Umbilical cord (tissue), 2 donors: ENCODE data around the gene C1orf56. TPM values are rescaled to one million over a fixed set of nuclear protein-coding genes. Genes with fewer than 3 reads are reported as not detected.

Experiments
- DNase-seq: peaks from one replicate; pipeline ENCODE4 v3.0.0-alpha.2; 2015; ENCODE audit warnings: low spot score
- total RNA-seq: library from RNA; depleted of rRNA; stranded (reverse); fragments of >200 nt; gene quantifications from one replicate; pipeline ENCODE4 v1.2.3, GENCODE V29; 2014; ENCODE audit warnings: low replicate concordance; ENCODE audit not compliant: insufficient read depth

C1orf56 gene
- total RNA-seq = 2.4 TPM

- DNase-seq = peak; percentile 83
These were observed at the start of gene C1orf56 for GRCh38 chr1:151047591-151047924. Gene C1orf56, plus strand, starts transcription at chr1:151047751. Its CDS starts 97 bp downstream, at chr1:151047848.

- DNase-seq = no peak
These were observed 49.6 kb upstream of the C1orf56 start for GRCh38 chr1:150997949-150998348.

GRCh38 chr1:150999051-150999674 lies 48.4 kb upstream of the C1orf56 start:
- DNase-seq = no peak

GRCh38 chr1:150999926-151000325 lies 47.6 kb upstream of the C1orf56 start:
- no peak for DNase-seq

GRCh38 chr1:151000408-151000807 lies 47.1 kb upstream of the C1orf56 start:
- DNase-seq = no peak

GRCh38 chr1:151001602-151002001 lies 45.9 kb upstream of the C1orf56 start:
- DNase-seq = no peak

GRCh38 chr1:151002051-151002450 lies 45.5 kb upstream of the C1orf56 start:
- no peak for DNase-seq

- no peak for DNase-seq
These were observed 44.9 kb upstream of the C1orf56 start for GRCh38 chr1:151002611-151003010.

GRCh38 chr1:151003180-151003579 lies 44.4 kb upstream of the C1orf56 start:
- no peak for DNase-seq

- no peak for DNase-seq
These were observed 41.7 kb upstream of the C1orf56 start for GRCh38 chr1:151005729-151006319.

GRCh38 chr1:151006327-151007052 lies 41.1 kb upstream of the C1orf56 start, which contains the start of gene MINDY1:
Gene MINDY1, minus strand, starts transcription at chr1:151006902. Its CDS starts 4,285 bp downstream, at chr1:151002617.
- peak; percentile 93 for DNase-seq

- DNase-seq = no peak
These were observed 39.7 kb upstream of the C1orf56 start for GRCh38 chr1:151007853-151008243.

- DNase-seq = peak; percentile 98
These were observed 39.0 kb upstream of the C1orf56 start, which contains the start of gene PRUNE1 for GRCh38 chr1:151008244-151009205. Gene PRUNE1, plus strand, starts transcription at chr1:151008449. Its CDS starts 184 bp downstream, at chr1:151008633.

- DNase-seq = peak; percentile 48
These were observed 38.4 kb upstream of the C1orf56 start for GRCh38 chr1:151009206-151009587.

GRCh38 chr1:151009674-151010345 lies 37.7 kb upstream of the C1orf56 start:
- no peak for DNase-seq

GRCh38 chr1:151010346-151010726 lies 37.2 kb upstream of the C1orf56 start:
- no peak for DNase-seq

GRCh38 chr1:151011154-151011850 lies 36.2 kb upstream of the C1orf56 start:
- no peak for DNase-seq

GRCh38 chr1:151012684-151013471 lies 34.7 kb upstream of the C1orf56 start:
- no peak for DNase-seq

- peak; percentile 96 for DNase-seq
These were observed 34.0 kb upstream of the C1orf56 start for GRCh38 chr1:151013518-151013917.
